GM12878 (cell line): ENCODE measurements around the gene FBXO27.

Source experiments
- CHD2 ChIP-seq: IDR thresholded peaks from 2 replicates; pipeline ENCODE4 v1.6.1; 2011; ENCODE audit warnings: low read depth, low read length, improper control_type of control experiment, borderline replicate concordance
- JUND ChIP-seq: IDR thresholded peaks from 2 replicates; pipeline ENCODE4 v1.6.1; 2012; ENCODE audit warnings: low read depth, mild to moderate bottlenecking, low read length, improper control_type of control experiment, moderate library complexity
- POLR2AphosphoS5 ChIP-seq: IDR thresholded peaks from 2 replicates; pipeline ENCODE4 v1.6.1; 2011; ENCODE audit warnings: mild to moderate bottlenecking, low read length, inconsistent platforms
- TARDBP ChIP-seq: IDR thresholded peaks from 2 replicates; pipeline ENCODE4 v1.6.1; 2016; ENCODE audit warnings: borderline replicate concordance
- ZZZ3 ChIP-seq: IDR thresholded peaks from 2 replicates; pipeline ENCODE4 v1.6.1; 2011; ENCODE audit warnings: low read depth; ENCODE audit not compliant: control insufficient read depth, insufficient read length
- TF ChIP-seq, protein P1 (sequence below): fragments of 450-650 bp; IDR thresholded peaks from 2 replicates; pipeline ENCODE4 v1.6.1; 2017; ENCODE audit warnings: antibody characterized with exemption, mild to moderate bottlenecking, moderate library complexity
- TF ChIP-seq, protein P2 (sequence below): fragments of 450-650 bp; IDR thresholded peaks from 2 replicates; pipeline ENCODE4 v1.6.1; 2017; ENCODE audit warnings: mild to moderate bottlenecking
- TF ChIP-seq, protein P3 (sequence below), 3 experiments: IDR thresholded peaks in 2 of 3; conservative IDR thresholded peaks in 1 of 3; 2 replicates each; pipeline ENCODE4 v1.5.1; 2011; ENCODE audit warnings: low read depth in 3 of 3, low read length in 3 of 3, mild to moderate bottlenecking in 3 of 3, control low read depth in 2 of 3, moderate library complexity in 2 of 3, inconsistent platforms in 1 of 3, mixed read lengths in 1 of 3; ENCODE audit not compliant: control insufficient read depth in 2 of 3, insufficient read depth in 1 of 3; ENCODE audit errors: extremely low read depth in 1 of 3

DNA sequence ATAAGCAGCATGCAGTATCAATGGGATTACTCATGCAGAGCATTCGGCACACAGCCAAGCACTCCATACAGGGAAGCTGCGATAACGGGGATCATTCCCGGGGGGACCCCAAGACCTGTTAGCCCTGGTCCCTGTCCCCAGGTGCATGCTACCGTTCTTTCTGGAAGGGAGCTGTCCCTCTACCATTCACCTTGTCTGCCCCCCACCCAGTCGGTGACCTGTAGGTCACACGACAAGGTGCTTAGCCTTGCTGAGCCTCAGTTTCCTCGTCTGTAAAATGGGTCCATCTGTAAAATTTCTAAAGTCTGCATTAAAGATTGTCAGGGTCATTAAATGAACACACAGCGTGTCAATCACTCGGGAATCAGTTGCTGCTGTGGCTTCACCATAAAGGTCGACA is 45.0 kb upstream of the FBXO27 start:
- TF ChIP-seq POLR2AphosphoS5 (no peak), JUND (no peak), TARDBP (no peak), ZZZ3 (no peak), CHD2 (no peak)
- TF ChIP-seq, protein P1, sequence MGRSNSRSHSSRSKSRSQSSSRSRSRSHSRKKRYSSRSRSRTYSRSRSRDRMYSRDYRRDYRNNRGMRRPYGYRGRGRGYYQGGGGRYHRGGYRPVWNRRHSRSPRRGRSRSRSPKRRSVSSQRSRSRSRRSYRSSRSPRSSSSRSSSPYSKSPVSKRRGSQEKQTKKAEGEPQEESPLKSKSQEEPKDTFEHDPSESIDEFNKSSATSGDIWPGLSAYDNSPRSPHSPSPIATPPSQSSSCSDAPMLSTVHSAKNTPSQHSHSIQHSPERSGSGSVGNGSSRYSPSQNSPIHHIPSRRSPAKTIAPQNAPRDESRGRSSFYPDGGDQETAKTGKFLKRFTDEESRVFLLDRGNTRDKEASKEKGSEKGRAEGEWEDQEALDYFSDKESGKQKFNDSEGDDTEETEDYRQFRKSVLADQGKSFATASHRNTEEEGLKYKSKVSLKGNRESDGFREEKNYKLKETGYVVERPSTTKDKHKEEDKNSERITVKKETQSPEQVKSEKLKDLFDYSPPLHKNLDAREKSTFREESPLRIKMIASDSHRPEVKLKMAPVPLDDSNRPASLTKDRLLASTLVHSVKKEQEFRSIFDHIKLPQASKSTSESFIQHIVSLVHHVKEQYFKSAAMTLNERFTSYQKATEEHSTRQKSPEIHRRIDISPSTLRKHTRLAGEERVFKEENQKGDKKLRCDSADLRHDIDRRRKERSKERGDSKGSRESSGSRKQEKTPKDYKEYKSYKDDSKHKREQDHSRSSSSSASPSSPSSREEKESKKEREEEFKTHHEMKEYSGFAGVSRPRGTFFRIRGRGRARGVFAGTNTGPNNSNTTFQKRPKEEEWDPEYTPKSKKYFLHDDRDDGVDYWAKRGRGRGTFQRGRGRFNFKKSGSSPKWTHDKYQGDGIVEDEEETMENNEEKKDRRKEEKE = no peak
- TF ChIP-seq, protein P2, sequence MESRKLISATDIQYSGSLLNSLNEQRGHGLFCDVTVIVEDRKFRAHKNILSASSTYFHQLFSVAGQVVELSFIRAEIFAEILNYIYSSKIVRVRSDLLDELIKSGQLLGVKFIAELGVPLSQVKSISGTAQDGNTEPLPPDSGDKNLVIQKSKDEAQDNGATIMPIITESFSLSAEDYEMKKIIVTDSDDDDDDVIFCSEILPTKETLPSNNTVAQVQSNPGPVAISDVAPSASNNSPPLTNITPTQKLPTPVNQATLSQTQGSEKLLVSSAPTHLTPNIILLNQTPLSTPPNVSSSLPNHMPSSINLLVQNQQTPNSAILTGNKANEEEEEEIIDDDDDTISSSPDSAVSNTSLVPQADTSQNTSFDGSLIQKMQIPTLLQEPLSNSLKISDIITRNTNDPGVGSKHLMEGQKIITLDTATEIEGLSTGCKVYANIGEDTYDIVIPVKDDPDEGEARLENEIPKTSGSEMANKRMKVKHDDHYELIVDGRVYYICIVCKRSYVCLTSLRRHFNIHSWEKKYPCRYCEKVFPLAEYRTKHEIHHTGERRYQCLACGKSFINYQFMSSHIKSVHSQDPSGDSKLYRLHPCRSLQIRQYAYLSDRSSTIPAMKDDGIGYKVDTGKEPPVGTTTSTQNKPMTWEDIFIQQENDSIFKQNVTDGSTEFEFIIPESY = no peak
- TF ChIP-seq, protein P3, sequence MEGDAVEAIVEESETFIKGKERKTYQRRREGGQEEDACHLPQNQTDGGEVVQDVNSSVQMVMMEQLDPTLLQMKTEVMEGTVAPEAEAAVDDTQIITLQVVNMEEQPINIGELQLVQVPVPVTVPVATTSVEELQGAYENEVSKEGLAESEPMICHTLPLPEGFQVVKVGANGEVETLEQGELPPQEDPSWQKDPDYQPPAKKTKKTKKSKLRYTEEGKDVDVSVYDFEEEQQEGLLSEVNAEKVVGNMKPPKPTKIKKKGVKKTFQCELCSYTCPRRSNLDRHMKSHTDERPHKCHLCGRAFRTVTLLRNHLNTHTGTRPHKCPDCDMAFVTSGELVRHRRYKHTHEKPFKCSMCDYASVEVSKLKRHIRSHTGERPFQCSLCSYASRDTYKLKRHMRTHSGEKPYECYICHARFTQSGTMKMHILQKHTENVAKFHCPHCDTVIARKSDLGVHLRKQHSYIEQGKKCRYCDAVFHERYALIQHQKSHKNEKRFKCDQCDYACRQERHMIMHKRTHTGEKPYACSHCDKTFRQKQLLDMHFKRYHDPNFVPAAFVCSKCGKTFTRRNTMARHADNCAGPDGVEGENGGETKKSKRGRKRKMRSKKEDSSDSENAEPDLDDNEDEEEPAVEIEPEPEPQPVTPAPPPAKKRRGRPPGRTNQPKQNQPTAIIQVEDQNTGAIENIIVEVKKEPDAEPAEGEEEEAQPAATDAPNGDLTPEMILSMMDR (IDR thresholded peaks at IDR 0.05 in 2 of 3, conservative IDR thresholded peaks at IDR 0.05 in 1 of 3; ENCODE audit: control insufficient read depth in 2 of 3, extremely low read depth in 1 of 3, insufficient read depth in 1 of 3, low read depth in 3 of 3, low read length in 3 of 3) = no peak
